ENCODE results near the gene CYBRD1. TPM values are rescaled to one million over a fixed set of nuclear protein-coding genes. Genes with fewer than 3 reads are reported as not detected.
"Not testable (repeated sequence)": the region's sequence is repeated elsewhere in the genome, so short reads cannot be mapped to it uniquely, and the experiment has no call there.

Gene CYBRD1
- total RNA-seq, 2 donors from 2014 or later = 357 to 453 TPM

DNA sequence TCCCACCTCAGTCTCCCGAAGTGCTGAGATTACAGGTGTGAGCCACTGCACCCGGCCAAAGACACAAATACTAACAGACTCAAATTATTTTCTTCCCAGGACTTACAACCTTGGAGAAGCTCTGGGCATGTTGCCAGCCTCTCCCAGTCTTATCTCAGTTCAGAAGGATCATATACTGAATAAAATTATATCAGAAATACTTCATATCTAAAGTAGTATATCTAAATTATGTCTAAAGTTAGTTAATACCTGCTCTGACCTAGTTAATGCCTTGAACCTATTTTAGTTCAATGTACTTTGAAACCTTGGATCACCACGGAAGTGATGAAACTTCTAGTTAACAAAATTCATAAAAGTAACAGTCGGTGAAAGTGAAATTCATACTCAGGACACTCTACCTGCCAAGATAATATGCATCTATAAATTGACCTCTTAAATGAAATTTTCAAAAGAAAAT, 34.4 kb upstream of the CYBRD1 start:
- TF ChIP-seq CTCF (IDR thresholded peaks at IDR 0.05) = no peak
- no peak for ATAC-seq (ENCODE audit: insufficient number of reproducible peaks, low FRiP score, low read depth)
- Histone ChIP-seq H3K4me1 (ENCODE audit: control insufficient read depth in 1 of 2, low read depth in 2 of 2) (peaks cover 0 to 4% of the 10 kb centered on the region in 2 donors), H3K4me3 (no peak overlapping the region), H3K36me3 (no peaks in the 10 kb centered on the region), H3K27ac (no peak overlapping the region), H3K27me3 (replicated peaks; ENCODE audit: insufficient read depth) (no peaks in the 10 kb centered on the region), H3K9me3 (no peaks in the 10 kb centered on the region)
- DNase-seq (ENCODE audit: low spot score) = no peak

DNA sequence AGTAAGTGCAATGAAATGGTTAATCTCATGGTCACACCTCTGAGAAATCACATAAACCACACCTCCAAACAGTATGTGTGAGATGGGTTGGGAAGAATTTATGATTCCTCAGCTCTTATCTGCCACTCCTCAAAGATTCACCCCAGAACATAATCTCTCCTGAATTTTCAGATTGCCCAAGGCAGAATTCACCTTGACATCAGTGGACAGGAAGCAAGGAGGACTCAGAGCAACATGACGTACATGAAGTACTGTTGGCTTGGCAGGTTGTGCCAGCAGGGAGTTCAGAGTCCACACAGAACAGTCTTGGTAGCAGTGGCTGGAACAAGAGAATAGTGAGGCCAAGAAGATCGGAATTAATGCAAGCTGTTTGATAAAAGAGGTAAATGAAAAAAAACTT, 31.7 kb upstream of the CYBRD1 start:
- DNase-seq (ENCODE audit: low spot score) (no peak), ATAC-seq (ENCODE audit: insufficient number of reproducible peaks, low FRiP score, low read depth) (no peak)
- TF ChIP-seq CTCF (IDR thresholded peaks at IDR 0.05) = no peak
- Histone ChIP-seq H3K4me3 (no peak overlapping the region), H3K4me1 (ENCODE audit: control insufficient read depth in 1 of 2, low read depth in 2 of 2) (no peaks in the 10 kb centered on the region), H3K27me3 (replicated peaks; ENCODE audit: insufficient read depth) (no peaks in the 10 kb centered on the region), H3K27ac (no peak overlapping the region), H3K36me3 (no peaks in the 10 kb centered on the region), H3K9me3 (no peaks in the 10 kb centered on the region)

DNA sequence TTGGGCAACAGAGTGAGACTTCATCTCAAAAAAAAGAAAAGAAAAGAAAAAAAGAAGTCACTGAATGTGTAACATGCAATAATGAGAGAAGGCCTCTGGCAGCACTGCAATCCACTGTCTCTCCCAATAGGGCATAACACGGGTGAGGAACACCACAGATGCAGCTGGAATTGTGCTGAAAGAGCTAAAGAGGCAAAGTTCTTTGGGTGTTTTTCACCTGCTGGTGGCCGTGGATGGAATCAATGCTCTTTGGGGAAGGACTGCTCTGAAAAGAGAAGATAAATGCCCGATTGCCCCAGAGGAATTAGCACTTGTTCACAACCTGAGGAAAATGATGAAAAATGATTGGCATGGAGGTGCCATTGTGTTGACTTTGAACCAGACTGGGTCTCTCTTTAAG, 31.0 kb upstream of the CYBRD1 start:
- TF ChIP-seq CTCF (IDR thresholded peaks at IDR 0.05) = no peak
- Histone ChIP-seq H3K36me3 (no peaks in the 10 kb centered on the region), H3K27me3 (replicated peaks; ENCODE audit: insufficient read depth) (no peaks in the 10 kb centered on the region), H3K9me3 (no peaks in the 10 kb centered on the region), H3K27ac (no peak overlapping the region), H3K4me3 (no peak overlapping the region), H3K4me1 (ENCODE audit: control insufficient read depth in 1 of 2, low read depth in 2 of 2) (no peaks in the 10 kb centered on the region)
- DNase-seq (ENCODE audit: low spot score) (no peak), ATAC-seq (ENCODE audit: insufficient number of reproducible peaks, low FRiP score, low read depth) (no peak)

GRCh38 chr2:171492664-171493063, 29.6 kb upstream of the CYBRD1 start:
- no peaks in the 10 kb centered on the region for H3K27me3 ChIP-seq (replicated peaks; ENCODE audit: insufficient read depth)
- H3K4me1 ChIP-seq (ENCODE audit: control insufficient read depth in 1 of 2, low read depth in 2 of 2) = no peaks in the 10 kb centered on the region
- H3K9me3 ChIP-seq = no peaks in the 10 kb centered on the region
- no peak overlapping the region for H3K4me3 ChIP-seq
- no peak for TF ChIP-seq CTCF (IDR thresholded peaks at IDR 0.05)
- DNase-seq (ENCODE audit: low spot score) (no peak), ATAC-seq (ENCODE audit: insufficient number of reproducible peaks, low FRiP score, low read depth) (no peak)
- H3K36me3 ChIP-seq = no peaks in the 10 kb centered on the region
- no peak overlapping the region for H3K27ac ChIP-seq

DNA sequence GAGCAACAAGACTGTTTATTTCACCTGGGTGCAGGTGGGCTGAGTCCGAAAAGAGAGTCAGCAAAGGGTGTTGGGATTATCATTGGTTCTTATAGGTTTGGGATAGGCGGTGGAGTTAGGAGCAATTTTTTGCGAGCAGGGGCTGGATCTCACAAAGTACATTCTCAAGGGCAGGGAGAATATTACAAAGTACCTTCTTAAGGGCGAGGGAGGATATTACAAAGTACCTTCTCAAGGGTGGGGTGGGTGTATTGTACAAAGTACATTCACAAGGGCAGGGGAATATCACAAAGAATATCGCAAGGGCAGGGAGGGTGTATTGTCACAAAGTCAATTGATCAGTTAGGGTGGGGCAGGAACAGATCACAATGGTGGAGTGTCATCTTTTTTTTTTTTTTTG, 24.6 kb upstream of the CYBRD1 start:
- not testable (repeated sequence) for DNase-seq (ENCODE audit: low spot score); H3K9me3 ChIP-seq; H3K27ac ChIP-seq; H3K36me3 ChIP-seq; H3K4me3 ChIP-seq; H3K4me1 ChIP-seq (ENCODE audit: control insufficient read depth in 1 of 2, low read depth in 2 of 2); ATAC-seq (ENCODE audit: insufficient number of reproducible peaks, low FRiP score, low read depth); H3K27me3 ChIP-seq (replicated peaks; ENCODE audit: insufficient read depth)

DNA sequence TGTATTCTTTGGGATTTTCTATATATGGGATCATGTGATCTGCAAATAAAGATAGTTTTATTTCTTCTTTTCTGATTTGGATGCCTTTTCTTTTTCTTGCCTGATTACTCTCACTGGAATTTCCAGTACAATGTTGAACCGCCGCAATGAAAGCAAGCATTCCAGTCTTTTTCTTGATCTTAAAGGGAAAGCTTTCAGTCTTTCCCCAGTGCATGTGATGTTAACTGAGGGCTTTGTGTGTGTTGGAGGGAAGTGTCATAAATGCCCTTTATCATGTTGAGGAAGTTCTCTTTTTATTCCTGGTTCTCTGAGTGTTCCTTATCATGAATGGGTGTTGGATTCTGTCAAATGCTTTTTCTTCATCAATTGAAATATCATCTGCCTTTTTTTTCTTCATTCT, 16.9 kb upstream of the CYBRD1 start:
- ATAC-seq (ENCODE audit: insufficient number of reproducible peaks, low FRiP score, low read depth) (no peak), DNase-seq (ENCODE audit: low spot score) (no peak)
- Histone ChIP-seq H3K4me1 (ENCODE audit: control insufficient read depth in 1 of 2, low read depth in 2 of 2) (no peaks in the 10 kb centered on the region), H3K27ac (no peak overlapping the region), H3K27me3 (replicated peaks; ENCODE audit: insufficient read depth) (no peaks in the 10 kb centered on the region), H3K36me3 (no peaks in the 10 kb centered on the region), H3K9me3 (no peaks in the 10 kb centered on the region), H3K4me3 (no peak overlapping the region)
- TF ChIP-seq CTCF (IDR thresholded peaks at IDR 0.05) = no peak
